SU-DHL-6 (cell line): ENCODE data around the gene CCDC141.

Experiments used
- H2AFZ ChIP-seq: fragments of 200-600 bp; sonication (generic); 2 replicates; pipeline ENCODE4 v1.6.1; 2014; ENCODE audit warnings: low read depth, mild to moderate bottlenecking, moderate library complexity, mixed read lengths, antibody characterized with exemption, low read length; ENCODE audit not compliant: severe bottlenecking
- H3F3A ChIP-seq: fragments of 200-600 bp; shearing (Covaris generic); 2 replicates; pipeline ENCODE4 v1.6.0; 2016; ENCODE audit warnings: antibody characterized with exemption, mild to moderate bottlenecking; ENCODE audit not compliant: insufficient read depth
- H3K27ac ChIP-seq: fragments of 200-600 bp; sonication (generic); 2 replicates; pipeline ENCODE4 v1.5.1; 2016; ENCODE audit warnings: low read depth, mild to moderate bottlenecking, low read length, moderate library complexity, mixed read lengths
- H3K27me3 ChIP-seq: fragments of 200-600 bp; sonication (generic), shearing (Covaris generic); 2 replicates; pipeline ENCODE4 v1.6.0; 2014; ENCODE audit warnings: mild to moderate bottlenecking, low read length
- H3K36me3 ChIP-seq: fragments of 200-600 bp; sonication (generic); 2 replicates; pipeline ENCODE4 v1.6.1; 2014; ENCODE audit warnings: mild to moderate bottlenecking, low read length, mixed read lengths
- H3K4me2 ChIP-seq: fragments of 300-600, 200-600 bp; shearing (Covaris generic), sonication (generic); 2 replicates; pipeline ENCODE4 v1.6.0; 2014; ENCODE audit warnings: low read length, low read depth, mild to moderate bottlenecking; ENCODE audit not compliant: poor library complexity, severe bottlenecking
- H3K4me3 ChIP-seq: fragments of 200-600 bp; sonication (generic); 2 replicates; pipeline ENCODE4 v1.5.1; 2014; ENCODE audit warnings: antibody characterized with exemption, low read length, mild to moderate bottlenecking, mixed read lengths; ENCODE audit not compliant: insufficient read depth, poor library complexity, severe bottlenecking
- H3K79me2 ChIP-seq: fragments of 200-600 bp; sonication (generic); 2 replicates; pipeline ENCODE4 v1.6.1; 2014; ENCODE audit warnings: mild to moderate bottlenecking, low read length, moderate library complexity; ENCODE audit not compliant: insufficient read depth
- H3K9ac ChIP-seq: fragments of 200-600 bp; sonication (generic); 2 replicates; pipeline ENCODE4 v1.7.0; 2014; ENCODE audit warnings: mild to moderate bottlenecking, low read length
- H3K9me2 ChIP-seq: fragments of 200-600 bp; sonication (generic); replicated peaks from 2 replicates; pipeline ENCODE4 v1.6.1; 2014; ENCODE audit warnings: low read length; ENCODE audit not compliant: insufficient read depth
- H3K9me3 ChIP-seq: fragments of 200-600 bp; sonication (generic); 2 replicates; pipeline ENCODE4 v1.6.1; 2014; ENCODE audit warnings: low read length, mixed read lengths; ENCODE audit not compliant: insufficient read depth
- H4K20me1 ChIP-seq: fragments of 200-600 bp; sonication (generic); 2 replicates; pipeline ENCODE4 v1.6.1; 2014; ENCODE audit warnings: low read depth, mild to moderate bottlenecking, antibody characterized with exemption, low read length, moderate library complexity, mixed read lengths
- CTCF ChIP-seq: fragments of 200-600 bp; sonication (generic); IDR thresholded peaks from one replicate; pipeline ENCODE4 v1.5.1; 2017; ENCODE audit warnings: antibody characterized with exemption, mild to moderate bottlenecking, low read length, moderate library complexity; ENCODE audit not compliant: insufficient read depth, poor library complexity, severe bottlenecking
- EZH2phosphoT487 ChIP-seq: fragments of 200-600 bp; sonication (generic), shearing (Covaris generic); conservative IDR thresholded peaks from 2 replicates; pipeline ENCODE4 v1.6.1; 2018; ENCODE audit warnings: mild to moderate bottlenecking, antibody characterized with exemption, low read length, moderate library complexity, mixed read lengths

CCDC141 gene

DNA sequence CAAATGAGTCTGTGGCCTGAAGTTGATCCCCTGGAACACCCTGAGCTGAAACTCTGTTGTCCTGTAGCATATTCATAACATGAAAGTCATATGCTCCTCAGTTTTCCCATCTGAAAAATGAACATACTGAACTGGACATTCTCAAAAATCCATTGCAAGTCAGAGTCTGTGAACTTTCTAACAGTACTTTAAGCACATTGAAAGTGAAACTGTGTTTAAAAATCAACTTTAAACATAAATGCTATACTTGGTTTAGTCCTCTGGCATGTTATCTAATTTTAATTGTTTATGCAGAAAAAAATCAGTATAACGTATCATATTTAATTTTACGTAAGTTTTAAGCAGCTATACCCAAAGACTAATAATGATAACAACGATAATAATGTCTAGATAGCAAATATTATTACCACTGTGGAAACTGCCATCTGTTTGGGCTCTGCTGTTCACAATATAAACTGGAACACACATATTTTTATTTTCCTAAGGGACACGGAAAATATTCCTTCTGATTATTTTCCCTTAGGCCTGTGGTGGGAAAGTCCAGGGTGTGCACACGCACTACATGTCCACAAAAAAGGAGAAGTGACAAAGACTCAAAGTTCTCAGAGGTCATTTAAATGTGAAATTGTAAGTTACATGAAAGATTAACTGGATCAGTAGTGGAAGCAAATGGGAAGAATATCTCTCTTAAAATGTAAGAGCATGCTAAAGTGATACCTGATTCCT lies 186.6 kb downstream of the CCDC141 start:
- no peaks in the 10 kb centered on the region for H4K20me1 ChIP-seq
- no peak overlapping the region for H3K9ac ChIP-seq
- no peaks in the 10 kb centered on the region for H3K36me3 ChIP-seq
- TF ChIP-seq EZH2phosphoT487 (no peak), CTCF (no peak)
- no peak overlapping the region for H3K27ac ChIP-seq
- no peaks in the 10 kb centered on the region for H3K27me3 ChIP-seq
- no peaks in the 10 kb centered on the region for H3F3A ChIP-seq
- no peak overlapping the region for H3K4me2 ChIP-seq
- no peaks in the 10 kb centered on the region for H3K79me2 ChIP-seq
- H2AFZ ChIP-seq = no peak overlapping the region
- no peaks in the 10 kb centered on the region for H3K9me3 ChIP-seq
- no peak overlapping the region for H3K4me3 ChIP-seq
- no peaks in the 10 kb centered on the region for H3K9me2 ChIP-seq

GRCh38 chr2:178860551-178860950 lies 189.4 kb downstream of the CCDC141 start:
- H3K27me3 ChIP-seq = no peaks in the 10 kb centered on the region

DNA sequence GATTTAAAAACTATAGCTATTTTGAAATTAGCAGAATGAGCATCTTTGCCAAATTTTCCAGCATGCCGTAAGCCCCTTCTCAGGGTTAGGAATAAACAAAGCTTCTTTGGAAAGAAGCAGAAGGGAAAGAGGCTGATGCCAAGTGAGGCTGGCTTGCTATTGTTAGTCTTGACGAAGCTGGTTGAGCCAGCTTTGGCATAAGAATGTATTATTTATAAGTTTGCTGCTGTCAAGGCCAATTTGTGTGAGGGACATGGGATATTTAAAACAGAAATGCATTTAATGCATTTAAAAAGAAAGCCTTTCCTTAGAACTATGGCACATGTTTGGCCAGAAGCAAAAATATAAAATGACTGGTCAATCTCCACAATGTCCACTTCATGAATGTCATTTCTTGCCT lies 190.2 kb downstream of the CCDC141 start:
- Histone ChIP-seq H3K9me2 (no peaks in the 10 kb centered on the region), H3K9ac (no peak overlapping the region), H3K4me3 (no peak overlapping the region), H2AFZ (no peak overlapping the region), H3K36me3 (no peaks in the 10 kb centered on the region), H4K20me1 (0 out of 2 replicates have a peak, but pooled peaks cover 2% of the 10 kb centered on the region), H3K79me2 (no peaks in the 10 kb centered on the region), H3K4me2 (no peak overlapping the region), H3K27ac (no peak overlapping the region), H3F3A (no peaks in the 10 kb centered on the region), H3K27me3 (no peaks in the 10 kb centered on the region), H3K9me3 (no peaks in the 10 kb centered on the region)
- no peak for TF ChIP-seq CTCF
- TF ChIP-seq EZH2phosphoT487 = no peak

More at GRCh38 chr2:178860551-178860950, 189.4 kb downstream of the CCDC141 start:
- TF ChIP-seq EZH2phosphoT487 (no peak), CTCF (no peak)
- no peaks in the 10 kb centered on the region for H3K36me3 ChIP-seq
- H3K9ac ChIP-seq = no peak overlapping the region
- H4K20me1 ChIP-seq = 0 out of 2 replicates have a peak, but pooled peaks cover 2% of the 10 kb centered on the region
- H3K4me3 ChIP-seq = no peak overlapping the region
- H2AFZ ChIP-seq = no peak overlapping the region
- no peaks in the 10 kb centered on the region for H3K79me2 ChIP-seq
- no peaks in the 10 kb centered on the region for H3F3A ChIP-seq
- H3K27ac ChIP-seq = no peak overlapping the region
- no peaks in the 10 kb centered on the region for H3K9me2 ChIP-seq
- no peaks in the 10 kb centered on the region for H3K9me3 ChIP-seq
- no peak overlapping the region for H3K4me2 ChIP-seq
